ENCODE results near the gene SLC37A1. TPM values are rescaled to one million over a fixed set of nuclear protein-coding genes. Genes with fewer than 3 reads are reported as not detected.

SLC37A1 gene
- total and polyA plus RNA-seq, 2 of the 13 experiments (the other 11 are each of a cell fraction or from before 2014, with no cell fraction given), result 0.22 to 0.40 TPM

GRCh38 chr21:42617486-42617885, 103.8 kb downstream of the SLC37A1 start:
- FAIRE-seq (no peak), ATAC-seq (no peak), DNase-seq (ENCODE audit: low spot score) (no peak)
- Histone ChIP-seq H3K9ac (ENCODE audit: insufficient read depth, low read depth, low read length) (no peak overlapping the region), H4K20me1 (ENCODE audit: insufficient read depth, low read length) (no peaks in the 10 kb centered on the region), H3K4me1 (ENCODE audit: insufficient read depth, low read length) (peaks cover 53% of the 10 kb centered on the region), H3K36me3 (replicated peaks in 1 of 2; ENCODE audit: control insufficient read depth in 1 of 2, insufficient read depth in 2 of 2, low read length in 2 of 2) (no peaks in the 10 kb centered on the region), H3K79me2 (ENCODE audit: insufficient read depth, low read length) (no peaks in the 10 kb centered on the region), H2AFZ (ENCODE audit: low read length) (no peak overlapping the region), H3K4me2 (ENCODE audit: low read depth, low read length) (no peak overlapping the region), H3K9me3 (ENCODE audit: low read length) (no peaks in the 10 kb centered on the region), H3K27me3 (ENCODE audit: control insufficient read depth in 1 of 2, insufficient read depth in 2 of 2, low read length in 2 of 2) (peaks cover 2 to 36% of the 10 kb centered on the region in 2 experiments; a peak in 4 of 5 replicates), H3K27ac (ENCODE audit: extremely low read length, insufficient read depth, low read length) (no peak overlapping the region), H3K4me3 (replicated peaks in 1 of 3; ENCODE audit: insufficient read depth in 1 of 3, low read depth in 2 of 3, low read length in 3 of 3) (no peak overlapping the region)
- no TSS peak for BruUV-seq (replicated peaks)
- 77% methylated on average over 5 of the region's 23 CpGs for WGBS (ENCODE audit: low lambda C conversion rate)
- ChIA-PET CTCF (ENCODE audit: low intra/inter-chr PET ratio, low total read pairs) (no interaction called here), POLR2A (no interaction called here)
- intact Hi-C loops (cut with micrococcal nuclease; ENCODE audit: unreplicated experiment), result no loop called here
- TF ChIP-seq ZBTB10 (CRISPR knock-in tag; IDR thresholded peaks at IDR 0.05; ENCODE audit: borderline replicate concordance) (no peak), JDP2 (CRISPR knock-in tag; IDR thresholded peaks at IDR 0.05; ENCODE audit: borderline replicate concordance) (no peak), ZNF446 (CRISPR knock-in tag; IDR thresholded peaks at IDR 0.05) (no peak), ZSCAN30 (CRISPR knock-in tag; IDR thresholded peaks at IDR 0.05) (no peak), E2F2 (CRISPR knock-in tag; IDR thresholded peaks at IDR 0.05; ENCODE audit: borderline replicate concordance) (no peak)
- in situ Hi-C loops (cut with HindIII; ENCODE audit: extremely low pct_ligation_motif_present, low pct_unique_long_range_greater_than_20kb), result no loop called here

Measured in HepG2 (cell line).